GM13977 (cell line): ENCODE data around the gene PDCD2L.
"Not testable (repeated sequence)": the region's sequence is repeated elsewhere in the genome, so short reads cannot be mapped to it uniquely, and the experiment has no call there.

ENCODE experiments used
- DNase-seq: peaks from one replicate; pipeline ENCODE4 v3.0.0; 2012; ENCODE audit warnings: low spot score
- in situ Hi-C: fragments of 300-500 bp; cut with MboI; formaldehyde crosslinking; loops from one replicate; pipeline ENCODE4 v1.12.0; 2022; ENCODE audit warnings: low sequenced_read_pairs, low pct_unique_long_range_greater_than_20kb, mixed read lengths, inconsistent platforms; ENCODE audit not compliant: unreplicated experiment
- TF ChIP-seq, protein P1 (sequence below): IDR thresholded peaks from 2 replicates; pipeline ENCODE4 v1.5.1; 2012; ENCODE audit warnings: mild to moderate bottlenecking, control low read depth; ENCODE audit not compliant: insufficient read depth; ENCODE audit errors: extremely low read depth, missing control alignments

The PDCD2L gene

DNA sequence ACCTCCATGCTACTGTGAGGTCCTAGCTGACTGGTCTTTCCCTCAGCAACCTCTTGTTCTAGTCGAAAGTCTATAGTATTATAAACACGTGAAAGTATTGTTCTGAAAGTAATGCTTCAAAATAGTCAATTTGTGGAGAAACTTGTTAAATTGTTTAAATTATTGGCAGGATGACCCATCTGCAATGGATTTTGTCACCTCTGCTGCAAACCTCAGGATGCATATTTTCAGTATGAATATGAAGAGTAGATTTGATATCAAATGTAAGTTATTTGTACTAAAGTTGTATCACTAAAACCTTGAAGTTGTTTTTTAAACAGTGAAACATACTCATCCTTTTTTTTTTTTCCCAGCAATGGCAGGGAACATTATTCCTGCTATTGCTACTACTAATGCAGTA lies 49.9 kb downstream of the PDCD2L start:
- no peak for DNase-seq
- in situ Hi-C loops: no loop called here
- TF ChIP-seq, protein P1, sequence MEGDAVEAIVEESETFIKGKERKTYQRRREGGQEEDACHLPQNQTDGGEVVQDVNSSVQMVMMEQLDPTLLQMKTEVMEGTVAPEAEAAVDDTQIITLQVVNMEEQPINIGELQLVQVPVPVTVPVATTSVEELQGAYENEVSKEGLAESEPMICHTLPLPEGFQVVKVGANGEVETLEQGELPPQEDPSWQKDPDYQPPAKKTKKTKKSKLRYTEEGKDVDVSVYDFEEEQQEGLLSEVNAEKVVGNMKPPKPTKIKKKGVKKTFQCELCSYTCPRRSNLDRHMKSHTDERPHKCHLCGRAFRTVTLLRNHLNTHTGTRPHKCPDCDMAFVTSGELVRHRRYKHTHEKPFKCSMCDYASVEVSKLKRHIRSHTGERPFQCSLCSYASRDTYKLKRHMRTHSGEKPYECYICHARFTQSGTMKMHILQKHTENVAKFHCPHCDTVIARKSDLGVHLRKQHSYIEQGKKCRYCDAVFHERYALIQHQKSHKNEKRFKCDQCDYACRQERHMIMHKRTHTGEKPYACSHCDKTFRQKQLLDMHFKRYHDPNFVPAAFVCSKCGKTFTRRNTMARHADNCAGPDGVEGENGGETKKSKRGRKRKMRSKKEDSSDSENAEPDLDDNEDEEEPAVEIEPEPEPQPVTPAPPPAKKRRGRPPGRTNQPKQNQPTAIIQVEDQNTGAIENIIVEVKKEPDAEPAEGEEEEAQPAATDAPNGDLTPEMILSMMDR: no peak

DNA sequence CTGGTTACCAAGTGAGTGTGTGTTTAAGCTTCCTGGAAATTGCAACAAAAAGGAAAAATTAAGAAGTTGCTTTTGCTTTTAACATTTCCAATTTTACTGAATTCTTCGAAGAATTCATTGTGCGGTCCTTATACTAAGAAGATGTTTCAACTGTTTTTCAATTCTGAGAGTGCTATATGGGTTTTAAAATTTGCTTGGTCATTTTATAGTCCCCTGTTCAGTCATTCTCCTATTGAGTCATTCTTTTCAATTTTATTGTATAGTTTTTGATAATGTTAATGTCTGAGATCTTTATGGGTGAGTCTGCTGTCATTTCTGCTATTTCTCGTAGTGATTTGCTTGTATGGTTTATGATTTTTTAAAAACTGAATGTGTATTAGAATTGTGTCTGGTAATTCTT lies 50.5 kb downstream of the PDCD2L start:
- in situ Hi-C loops: no loop called here
- TF ChIP-seq, protein P1: no peak
- no peak for DNase-seq

DNA sequence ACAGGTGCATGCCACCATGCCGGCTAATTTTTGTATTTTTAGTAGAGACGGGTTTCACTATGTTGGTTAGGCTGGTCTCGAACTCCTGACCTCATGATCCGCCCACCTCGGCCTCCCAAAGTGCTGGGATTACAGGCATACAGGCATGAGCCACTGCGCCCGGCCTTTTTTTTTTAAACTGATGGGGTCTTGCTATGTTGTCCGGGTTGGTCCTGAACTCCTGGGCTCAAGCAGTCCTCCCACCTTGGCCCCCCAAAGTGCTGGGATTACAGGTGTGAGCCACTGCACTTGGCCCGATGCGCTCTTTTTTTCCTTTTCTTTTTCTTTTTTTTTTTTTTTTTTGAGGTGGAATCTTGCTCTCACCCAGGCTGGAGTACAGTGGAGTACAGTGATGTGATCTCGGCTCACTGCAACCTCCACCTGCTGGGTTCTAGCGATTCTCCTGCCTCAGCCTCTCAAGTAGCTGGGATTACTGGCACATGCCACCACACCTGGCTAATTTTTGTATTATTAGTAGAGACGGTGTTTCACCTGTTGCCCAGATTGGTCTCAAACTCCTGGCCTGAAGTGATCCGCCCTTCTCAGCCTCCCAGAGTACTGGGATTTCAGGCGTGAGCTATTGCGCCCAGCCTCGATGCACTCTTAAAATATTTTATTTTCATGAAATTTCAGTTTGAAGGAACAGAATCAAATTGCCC lies 51.7 kb downstream of the PDCD2L start:
- DNase-seq, in situ Hi-C loops: not testable (repeated sequence)

DNA sequence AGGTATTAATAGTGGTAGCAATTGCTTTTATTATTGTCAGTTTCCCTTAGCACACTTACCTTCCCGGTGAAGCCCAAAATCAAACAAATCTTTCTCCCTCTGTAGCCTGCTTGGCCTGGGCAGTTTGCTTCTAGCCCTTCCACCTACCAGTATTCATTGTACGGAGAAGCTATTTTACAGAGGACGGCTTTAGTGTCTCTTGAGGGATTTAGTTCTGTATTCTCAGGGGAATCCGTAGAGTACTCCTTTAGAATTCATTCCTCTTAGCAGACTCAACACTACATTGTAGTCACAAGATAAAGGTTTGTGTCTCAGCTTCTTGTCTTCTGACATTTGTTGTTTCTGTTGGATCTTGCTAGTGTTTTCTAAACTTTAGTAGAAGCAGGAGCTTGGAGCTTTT lies 53.2 kb downstream of the PDCD2L start:
- no peak for DNase-seq
- TF ChIP-seq, protein P1: no peak
- in situ Hi-C loops: no loop called here

DNA sequence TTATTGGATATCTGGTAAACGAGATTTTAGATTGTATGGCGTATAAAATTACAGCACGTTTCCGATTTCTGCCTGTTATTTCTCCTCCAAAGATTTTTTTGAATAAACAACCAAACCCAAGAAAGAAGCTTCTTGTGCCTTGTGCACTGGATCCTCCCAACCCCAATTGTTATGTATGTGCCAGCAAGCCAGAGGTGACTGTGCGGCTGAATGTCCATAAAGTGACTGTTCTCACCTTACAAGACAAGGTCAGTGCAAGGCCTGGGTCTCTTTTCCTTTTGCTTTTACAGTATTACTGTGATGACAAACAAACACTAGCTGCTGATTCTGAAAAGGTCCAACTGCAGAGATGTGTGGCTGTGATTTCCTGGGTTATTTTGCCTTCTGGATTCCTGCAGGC lies 54.5 kb downstream of the PDCD2L start:
- TF ChIP-seq, protein P1: no peak
- no peak for DNase-seq
- in situ Hi-C loops: no loop called here

DNA sequence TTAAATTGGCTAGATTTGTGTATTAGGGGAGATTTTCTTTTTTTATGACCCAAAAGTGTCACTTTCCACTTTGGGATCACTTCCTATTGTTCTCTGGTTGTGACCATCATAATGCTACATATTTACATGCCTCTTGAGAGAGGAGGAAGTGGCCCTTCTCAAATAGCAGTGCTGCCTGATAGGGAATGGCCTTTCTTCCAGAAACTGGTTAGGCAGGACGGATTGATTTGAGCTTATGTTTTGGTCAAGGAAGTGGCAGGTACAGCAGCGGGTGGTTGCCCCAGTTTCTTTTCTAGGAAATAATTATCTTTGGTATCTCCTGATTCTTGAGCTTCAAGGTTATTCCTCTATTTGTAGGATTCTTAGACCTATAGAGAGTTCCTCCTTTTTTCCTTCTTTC lies 55.4 kb downstream of the PDCD2L start:
- in situ Hi-C loops: no loop called here
- TF ChIP-seq, protein P1: no peak
- no peak for DNase-seq

DNA sequence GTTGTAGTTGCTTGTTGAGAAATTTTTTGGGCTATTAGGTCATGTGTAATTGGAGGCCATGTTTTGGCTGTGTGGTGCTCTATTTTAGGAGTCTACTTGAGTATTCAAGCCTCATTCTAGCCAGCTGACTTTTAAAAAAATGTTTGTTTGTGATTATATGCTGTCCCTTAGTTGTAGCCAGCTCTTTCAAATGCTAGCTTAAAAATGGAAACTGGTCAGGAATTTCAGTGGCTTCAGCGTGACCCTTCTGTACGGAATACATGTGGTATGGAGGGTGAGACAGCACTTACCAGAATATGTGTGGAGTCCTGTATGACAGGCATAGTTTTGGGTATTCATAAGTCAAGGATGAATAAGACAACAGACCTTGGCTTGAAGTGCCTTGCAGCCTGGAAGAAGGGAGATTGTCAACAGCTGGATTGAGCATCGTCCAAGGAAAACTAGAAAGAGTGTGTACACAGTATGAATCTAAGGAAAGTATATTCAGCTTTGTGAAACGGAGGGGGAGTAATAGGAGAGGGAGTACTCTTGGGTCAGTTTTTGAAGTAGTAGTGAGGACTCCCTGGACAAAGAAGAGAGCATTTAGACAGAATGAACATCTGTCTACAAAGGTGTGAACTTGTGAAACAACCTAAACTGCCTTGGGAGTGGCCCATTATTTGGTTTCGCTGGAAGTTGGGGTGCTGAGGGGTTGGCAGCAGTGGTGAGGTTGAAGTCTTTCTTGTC lies 57.3 kb downstream of the PDCD2L start:
- no peak for DNase-seq
- in situ Hi-C loops: no loop called here
- TF ChIP-seq, protein P1: no peak

DNA sequence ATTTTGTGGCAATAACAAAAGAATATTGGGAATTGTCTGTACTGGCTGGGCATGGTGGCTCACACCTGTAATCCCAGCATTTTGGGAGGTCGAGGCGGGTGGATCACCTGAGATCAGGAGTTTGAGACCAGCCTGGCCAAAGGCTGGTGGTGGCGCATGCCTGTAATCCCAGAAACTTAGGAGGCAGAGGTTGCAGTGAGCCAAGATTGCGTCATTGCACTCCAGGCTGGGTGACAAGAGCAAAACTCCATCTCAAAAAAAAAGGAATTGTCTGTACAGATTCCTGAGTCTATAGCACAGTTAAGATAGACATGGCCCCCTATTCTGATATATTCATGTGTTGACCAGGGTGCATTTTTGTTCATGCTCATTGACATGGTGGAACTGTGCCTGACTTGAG lies 60.6 kb downstream of the PDCD2L start:
- DNase-seq, in situ Hi-C loops: not testable (repeated sequence)
